ENCODE measurements around the gene CASP9.

The CASP9 gene

DNA sequence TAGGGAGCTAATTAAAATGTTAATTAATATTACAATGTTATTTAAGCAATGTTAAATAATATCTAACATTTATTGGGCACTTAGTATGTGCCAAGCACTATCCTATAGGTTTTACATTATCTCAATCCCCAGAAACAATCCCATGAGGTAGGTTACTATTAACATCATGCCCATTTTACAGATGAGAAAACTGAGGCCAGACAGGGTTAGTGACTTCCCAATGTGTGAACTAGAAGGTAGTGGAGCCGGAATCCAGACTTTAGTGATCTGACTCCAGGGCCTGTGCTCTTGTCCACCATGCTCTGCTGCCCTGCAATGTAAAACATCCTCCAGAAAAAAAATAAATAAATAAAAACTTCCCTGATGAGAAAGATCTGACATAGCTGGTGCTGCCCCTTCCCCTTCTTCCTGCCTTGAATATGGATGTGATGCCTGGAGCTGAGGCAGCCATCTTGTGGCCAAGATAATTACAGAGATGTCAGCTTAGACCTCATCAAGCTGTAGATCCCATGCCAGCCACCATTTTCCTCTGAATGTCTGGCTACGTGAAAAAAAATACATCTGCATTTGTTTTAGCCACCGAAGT is 75.0 kb downstream of the CASP9 start:
- DNase-seq (ENCODE audit: extremely low read depth, insufficient read length) = no peak
- Histone ChIP-seq H3K27me3 (replicated peaks; ENCODE audit: control insufficient read depth, insufficient read depth, low read length) (no peaks in the 10 kb centered on the region), H3K36me3 (ENCODE audit: control insufficient read depth, insufficient read depth, low read length) (no peaks in the 10 kb centered on the region), H3K4me3 (replicated peaks; ENCODE audit: low read depth, low read length) (no peak overlapping the region)
- TF ChIP-seq CTCF (IDR thresholded peaks at IDR 0.05; ENCODE audit: insufficient read depth, low read length, poor library complexity, severe bottlenecking) = no peak

GRCh38 chr1:15446212-15446611 is 77.8 kb downstream of the CASP9 start:
- no peaks in the 10 kb centered on the region for H3K27me3 ChIP-seq (replicated peaks; ENCODE audit: control insufficient read depth, insufficient read depth, low read length)
- DNase-seq (ENCODE audit: extremely low read depth, insufficient read length) = no peak
- no peak overlapping the region for H3K4me3 ChIP-seq (replicated peaks; ENCODE audit: low read depth, low read length)
- no peaks in the 10 kb centered on the region for H3K36me3 ChIP-seq (ENCODE audit: control insufficient read depth, insufficient read depth, low read length)
- no peak for TF ChIP-seq CTCF (IDR thresholded peaks at IDR 0.05; ENCODE audit: insufficient read depth, low read length, poor library complexity, severe bottlenecking)

DNA sequence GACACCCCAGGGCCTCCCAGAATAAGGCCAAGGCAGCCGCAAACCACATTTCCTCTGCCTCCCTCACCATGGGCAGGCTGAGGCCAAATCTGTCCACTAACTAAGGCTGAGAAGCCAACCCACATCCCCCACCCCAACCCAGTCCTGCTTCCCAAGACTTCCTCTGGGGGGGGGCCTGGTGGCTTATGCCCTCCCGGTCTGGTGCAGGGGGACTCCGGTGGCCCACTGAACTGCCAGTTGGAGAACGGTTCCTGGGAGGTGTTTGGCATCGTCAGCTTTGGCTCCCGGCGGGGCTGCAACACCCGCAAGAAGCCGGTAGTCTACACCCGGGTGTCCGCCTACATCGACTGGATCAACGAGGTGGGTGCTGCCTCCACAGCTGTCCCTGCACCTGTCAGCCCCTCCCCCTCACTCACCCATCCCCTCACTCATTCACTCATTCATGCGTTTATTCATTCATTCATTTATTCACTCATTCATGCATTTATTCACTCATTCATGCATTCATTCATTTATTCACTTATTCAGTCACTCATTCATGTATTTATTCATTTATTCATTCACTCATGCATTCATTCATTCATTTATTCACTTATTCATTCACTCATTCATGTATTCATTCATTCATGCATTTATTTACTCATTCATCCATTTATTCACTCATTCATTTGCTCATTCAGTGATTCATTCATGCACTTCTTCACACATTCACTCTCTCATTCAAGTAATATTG is 78.5 kb downstream of the CASP9 start:
- no peak for DNase-seq (ENCODE audit: extremely low read depth, insufficient read length)
- Histone ChIP-seq H3K27me3 (replicated peaks; ENCODE audit: control insufficient read depth, insufficient read depth, low read length) (no peaks in the 10 kb centered on the region), H3K4me3 (replicated peaks; ENCODE audit: low read depth, low read length) (no peak overlapping the region), H3K36me3 (ENCODE audit: control insufficient read depth, insufficient read depth, low read length) (no peaks in the 10 kb centered on the region)
- no peak for TF ChIP-seq CTCF (IDR thresholded peaks at IDR 0.05; ENCODE audit: insufficient read depth, low read length, poor library complexity, severe bottlenecking)

DNA sequence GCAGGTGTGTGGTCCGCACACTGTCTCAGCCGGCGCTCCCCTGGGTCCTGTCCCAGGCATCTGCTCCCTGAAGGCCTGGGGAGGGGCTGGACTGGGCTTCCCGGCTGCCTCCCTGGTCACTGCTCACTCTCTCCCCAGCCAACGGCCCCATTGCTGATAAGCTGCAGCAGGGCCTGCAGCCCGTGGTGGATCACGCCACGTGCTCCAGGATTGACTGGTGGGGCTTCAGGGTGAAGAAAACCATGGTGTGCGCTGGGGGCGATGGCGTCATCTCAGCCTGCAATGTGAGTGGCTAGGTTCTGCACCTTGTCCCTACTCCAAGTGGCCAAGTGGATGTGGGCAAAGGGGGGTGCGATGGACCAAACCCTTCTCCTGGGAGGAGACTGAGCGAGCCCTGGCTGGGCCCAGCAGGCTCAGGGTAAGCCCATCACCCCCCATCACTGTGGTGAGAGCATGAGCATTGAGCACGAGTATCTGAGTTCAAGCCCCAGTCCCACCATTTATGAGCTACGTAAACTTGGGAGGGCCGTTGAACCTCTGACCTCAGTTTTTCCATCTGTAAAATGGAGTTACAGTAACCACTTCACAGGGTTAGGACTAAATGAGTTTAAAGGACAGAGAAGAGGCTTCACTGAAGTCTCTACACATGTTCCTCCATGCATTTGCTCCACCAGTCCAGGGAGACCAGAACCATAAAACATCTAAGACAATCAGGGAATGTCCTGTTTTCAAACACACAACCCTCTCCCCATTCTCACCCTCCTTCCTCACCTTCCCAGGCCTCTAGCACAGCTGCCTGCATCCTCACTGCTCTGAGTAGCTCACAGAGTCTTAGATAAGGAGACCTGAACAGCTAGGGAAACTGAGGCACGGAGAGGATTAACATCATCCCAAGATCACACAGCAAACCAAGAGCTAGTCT is 79.3 kb downstream of the CASP9 start:
- no peak for DNase-seq (ENCODE audit: extremely low read depth, insufficient read length)
- TF ChIP-seq CTCF (IDR thresholded peaks at IDR 0.05; ENCODE audit: insufficient read depth, low read length, poor library complexity, severe bottlenecking) = no peak

GRCh38 chr1:15443281-15443680 is 80.7 kb downstream of the CASP9 start:
- TF ChIP-seq CTCF (IDR thresholded peaks at IDR 0.05; ENCODE audit: insufficient read depth, low read length, poor library complexity, severe bottlenecking) = no peak
- no peak for DNase-seq (ENCODE audit: extremely low read depth, insufficient read length)
- no peaks in the 10 kb centered on the region for H3K36me3 ChIP-seq (ENCODE audit: control insufficient read depth, insufficient read depth, low read length)
- H3K4me3 ChIP-seq (replicated peaks; ENCODE audit: low read depth, low read length) = no peak overlapping the region
- no peaks in the 10 kb centered on the region for H3K27me3 ChIP-seq (replicated peaks; ENCODE audit: control insufficient read depth, insufficient read depth, low read length)

More for the DNA sequence above, 79.3 kb downstream of the CASP9 start:
- Histone ChIP-seq H3K27me3 (replicated peaks; ENCODE audit: control insufficient read depth, insufficient read depth, low read length) (no peaks in the 10 kb centered on the region), H3K4me3 (replicated peaks; ENCODE audit: low read depth, low read length) (no peak overlapping the region), H3K36me3 (ENCODE audit: control insufficient read depth, insufficient read depth, low read length) (no peaks in the 10 kb centered on the region)
